Activated T-helper 1 cell treated with anti-CD3 and anti-CD28 coated beads, Interleukin-2, amount 50 U/mL, for 16 hours (primary cell): Measurements from ENCODE around the gene TSC2.

Source experiments
- DNase-seq, 2 donors: peaks; one replicate each; pipeline ENCODE4 v3.0.0-alpha.2; 2020; ENCODE audit warnings: low read depth in 1 of 2, low spot score in 1 of 2

The TSC2 gene

GRCh38 chr16:2066139-2066538, 18.4 kb downstream of the TSC2 start:
- no peak for DNase-seq

- no peak for DNase-seq
Observed at GRCh38 chr16:2070576-2071453, 23.0 kb downstream of the TSC2 start.

GRCh38 chr16:2071454-2072202, 23.8 kb downstream of the TSC2 start:
- no peak for DNase-seq

GRCh38 chr16:2072926-2073325, 25.1 kb downstream of the TSC2 start:
- no peak for DNase-seq

GRCh38 chr16:2074071-2074470, 26.3 kb downstream of the TSC2 start:
- DNase-seq: no peak

- DNase-seq: no peak
Observed at GRCh38 chr16:2075631-2076030, 27.8 kb downstream of the TSC2 start.

GRCh38 chr16:2076072-2076865, 28.5 kb downstream of the TSC2 start:
- DNase-seq: no peak

- no peak for DNase-seq
Observed at GRCh38 chr16:2077016-2077415, 29.2 kb downstream of the TSC2 start.

- DNase-seq: no peak
Observed at GRCh38 chr16:2077696-2078095, 29.9 kb downstream of the TSC2 start.

- DNase-seq: no peak
Observed at GRCh38 chr16:2078096-2078495, 30.3 kb downstream of the TSC2 start.

- no peak for DNase-seq
Observed at GRCh38 chr16:2078691-2079090, 30.9 kb downstream of the TSC2 start.

GRCh38 chr16:2079311-2079800, 31.6 kb downstream of the TSC2 start:
- DNase-seq: no peak

GRCh38 chr16:2079991-2080390, 32.2 kb downstream of the TSC2 start:
- no peak for DNase-seq

- no peak for DNase-seq
Observed at GRCh38 chr16:2081201-2082084, 33.7 kb downstream of the TSC2 start.

- no peak for DNase-seq
Observed at GRCh38 chr16:2082171-2082982, 34.6 kb downstream of the TSC2 start.

- DNase-seq: no peak
Observed at GRCh38 chr16:2082983-2083364, 35.2 kb downstream of the TSC2 start.

- no peak for DNase-seq
Observed at GRCh38 chr16:2083409-2083808, 35.6 kb downstream of the TSC2 start.

- DNase-seq: no peak
Observed at GRCh38 chr16:2083876-2084780, 36.3 kb downstream of the TSC2 start.
